Gastroesophageal sphincter (tissue), 3 donors: ENCODE measurements around the gene B3GNT5.

ENCODE experiments used
- EP300 ChIP-seq: sonication (generic); formaldehyde crosslinking; IDR thresholded peaks from one replicate; pipeline ENCODE4 v1.6.1; 2017; ENCODE audit warnings: antibody characterized with exemption, mild to moderate bottlenecking
- POLR2A ChIP-seq, 2 donors: fragments of 450-650 bp; IDR thresholded peaks; one replicate each; pipeline ENCODE4 v1.6.1; 2017; ENCODE audit warnings: antibody characterized with exemption in 2 of 2, mild to moderate bottlenecking in 2 of 2, moderate library complexity in 1 of 2
- TF ChIP-seq, protein P1 (sequence below), 4 experiments: fragments of 200-600 bp in 2 of 4; fragments of 450-650 bp in 2 of 4; sonication (generic) in 1 of 4; IDR thresholded peaks; one replicate each; pipeline ENCODE4 v1.5.1; 2017 to 2019; ENCODE audit warnings: antibody characterized with exemption in 4 of 4, mild to moderate bottlenecking in 2 of 4, moderate library complexity in 2 of 4

DNA sequence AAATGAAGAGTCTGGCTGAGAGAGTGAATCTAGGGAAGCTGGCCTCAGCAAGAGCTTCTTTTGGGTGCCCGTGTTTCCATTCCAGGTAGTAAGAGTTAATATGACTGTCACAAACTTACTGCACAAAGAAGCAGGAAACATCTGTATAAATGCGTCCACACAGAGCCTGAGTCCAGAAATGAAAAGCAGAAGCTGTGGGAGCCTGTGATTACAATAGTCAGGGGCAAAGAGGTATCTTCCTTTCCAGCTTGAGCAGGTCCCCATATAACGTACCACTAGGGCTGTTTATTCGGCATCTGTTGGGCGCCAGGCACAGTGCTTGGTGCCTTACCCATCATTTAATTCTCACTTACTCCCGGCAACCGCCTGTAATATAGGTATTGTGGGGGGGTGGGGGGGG, 40.5 kb upstream of the B3GNT5 start:
- TF ChIP-seq, protein P1, sequence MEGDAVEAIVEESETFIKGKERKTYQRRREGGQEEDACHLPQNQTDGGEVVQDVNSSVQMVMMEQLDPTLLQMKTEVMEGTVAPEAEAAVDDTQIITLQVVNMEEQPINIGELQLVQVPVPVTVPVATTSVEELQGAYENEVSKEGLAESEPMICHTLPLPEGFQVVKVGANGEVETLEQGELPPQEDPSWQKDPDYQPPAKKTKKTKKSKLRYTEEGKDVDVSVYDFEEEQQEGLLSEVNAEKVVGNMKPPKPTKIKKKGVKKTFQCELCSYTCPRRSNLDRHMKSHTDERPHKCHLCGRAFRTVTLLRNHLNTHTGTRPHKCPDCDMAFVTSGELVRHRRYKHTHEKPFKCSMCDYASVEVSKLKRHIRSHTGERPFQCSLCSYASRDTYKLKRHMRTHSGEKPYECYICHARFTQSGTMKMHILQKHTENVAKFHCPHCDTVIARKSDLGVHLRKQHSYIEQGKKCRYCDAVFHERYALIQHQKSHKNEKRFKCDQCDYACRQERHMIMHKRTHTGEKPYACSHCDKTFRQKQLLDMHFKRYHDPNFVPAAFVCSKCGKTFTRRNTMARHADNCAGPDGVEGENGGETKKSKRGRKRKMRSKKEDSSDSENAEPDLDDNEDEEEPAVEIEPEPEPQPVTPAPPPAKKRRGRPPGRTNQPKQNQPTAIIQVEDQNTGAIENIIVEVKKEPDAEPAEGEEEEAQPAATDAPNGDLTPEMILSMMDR (IDR thresholded peaks at IDR 0.05) = no peak
- TF ChIP-seq EP300 = no peak
- no peak for TF ChIP-seq POLR2A (IDR thresholded peaks at IDR 0.05)
